Small intestine (tissue), 7 donors: Measurements from ENCODE around the gene RESP18. TPM values are rescaled to one million over a fixed set of nuclear protein-coding genes. Genes with fewer than 3 reads are reported as not detected.
A peak's percentile ranks its signal among the peaks of the same experiment; 100 is the strongest.
"Not testable (repeated sequence)": the region's sequence is repeated elsewhere in the genome, so short reads cannot be mapped to it uniquely, and the experiment has no call there.

ENCODE experiments used
- DNase-seq, 2 donors: peaks; one replicate each; pipeline versions ENCODE4 v3.0.0 to v3.0.0-alpha.2; 2013
- FAIRE-seq: peaks from 2 replicates; lab custom pipeline; 2012; peaks lifted over from hg19 to GRCh38; lab: Jason Lieb, UNC
- H3K27ac ChIP-seq, 3 donors: one replicate each; pipeline ENCODE4 v1.5.1; 2013; ENCODE audit warnings: low read length in 2 of 3, mild to moderate bottlenecking in 2 of 3, control low read depth in 1 of 3, inconsistent platforms in 1 of 3, low read depth in 1 of 3, moderate library complexity in 1 of 3
- H3K27me3 ChIP-seq, 3 donors: one replicate each; pipeline ENCODE4 v1.6.1; 2013; ENCODE audit warnings: low read length in 3 of 3, inconsistent platforms in 1 of 3; ENCODE audit not compliant: control insufficient read depth in 3 of 3, insufficient read depth in 3 of 3
- H3K36me3 ChIP-seq, 3 donors: one replicate each; pipeline ENCODE4 v1.6.1; 2013; ENCODE audit warnings: low read length in 3 of 3, inconsistent platforms in 1 of 3, low read depth in 1 of 3, mild to moderate bottlenecking in 1 of 3, moderate library complexity in 1 of 3; ENCODE audit not compliant: control insufficient read depth in 3 of 3, insufficient read depth in 2 of 3
- H3K4me1 ChIP-seq, 3 donors: one replicate each; pipeline ENCODE4 v1.6.1; 2013; ENCODE audit warnings: low read length in 2 of 3, inconsistent platforms in 1 of 3, low read depth in 1 of 3, mild to moderate bottlenecking in 1 of 3, moderate library complexity in 1 of 3; ENCODE audit not compliant: control insufficient read depth in 3 of 3, insufficient read depth in 2 of 3
- H3K4me3 ChIP-seq, 3 donors: one replicate each; pipeline ENCODE4 v1.5.1; 2013; ENCODE audit warnings: low read length in 3 of 3, control low read depth in 1 of 3, inconsistent platforms in 1 of 3, low read depth in 1 of 3, mild to moderate bottlenecking in 1 of 3, moderate library complexity in 1 of 3
- H3K9me3 ChIP-seq, 2 donors: one replicate each; pipeline ENCODE4 v1.6.1; 2013; ENCODE audit warnings: low read depth in 1 of 2, low read length in 1 of 2; ENCODE audit not compliant: control insufficient read depth in 2 of 2, insufficient read depth in 1 of 2
- WGBS, 3 donors: extraction: QIAGEN DNeasy Blood & Tissue Kit; methylation state at CpG; one replicate each; pipeline ENCODE4 v1.1.7; 2013; 5-methylcytosine and 5-hydroxymethylcytosine counted together
- polyA plus RNA-seq, 4 donors: library from polyadenylated mRNA; stranded (reverse) in 3 of 4; unstranded in 1 of 4; fragments of 200-250 nt in 3 of 4; fragments of 120-200 nt in 1 of 4; gene quantifications; one replicate each; pipeline versions ENCODE4 v1.2.1 to v1.2.3, GENCODE V29; 2013
- donor health status: healthy with polysubstance abuse.
- donor health status: control.
- donor health status: control.
- donor health status: Bipolar disorder and iron deficiency.
- donor health status: healthy.

Gene RESP18
- polyA plus RNA-seq, 4 donors, result 0.16 to 0.28 TPM; not detected in 2

- H3K9me3 ChIP-seq, DNase-seq, H3K27ac ChIP-seq, H3K4me1 ChIP-seq, H3K4me3 ChIP-seq, H3K36me3 ChIP-seq, FAIRE-seq: not testable (repeated sequence)
- H3K27me3 ChIP-seq, result peaks cover 0 to 26% (median 16%) of the 10 kb centered on the region in 3 donors
- WGBS, 3 donors, result 87 to 94% (median 94%) methylated on average over 44 to 49 of the region's 49 CpGs
Observed at GRCh38 chr2:219312683-219313263, 19.8 kb downstream of the RESP18 start.

GRCh38 chr2:219309278-219309677 lies 23.3 kb downstream of the RESP18 start, which contains the start of gene PTPRN:
Gene PTPRN, minus strand, starts transcription at chr2:219309401. Its CDS starts 69 bp downstream, at chr2:219309332.
- DNase-seq (no peak), FAIRE-seq (no peak)
- Histone ChIP-seq H3K4me3 (no peak within 1 kb of the TSS), H3K4me1 (no peaks in the 10 kb centered on the region), H3K27ac (peak within 1 kb of the TSS in 1 of 3 donors; percentile 22), H3K9me3 (no peaks in the 10 kb centered on the region), H3K36me3 (no peaks in the 10 kb centered on the region), H3K27me3 (peaks cover 0 to 40% (median 16%) of the 10 kb centered on the region in 3 donors)
- 5 to 16% (median 12%) methylated on average over 35 to 37 of the region's 37 CpGs for WGBS, 3 donors

GRCh38 chr2:219308142-219309101 lies 24.1 kb downstream of the RESP18 start:
- no peaks in the 10 kb centered on the region for H3K36me3 ChIP-seq
- DNase-seq, result peak; percentile 45 to 80
- no peak for FAIRE-seq
- H3K4me1 ChIP-seq, result no peaks in the 10 kb centered on the region
- no peaks in the 10 kb centered on the region for H3K9me3 ChIP-seq
- H3K27me3 ChIP-seq, result peaks cover 0 to 45% (median 16%) of the 10 kb centered on the region in 3 donors
- 5 to 10% (median 9%) methylated on average over 22 to 45 of the region's 45 CpGs for WGBS, 3 donors
- no peak overlapping the region for H3K4me3 ChIP-seq
- peak overlapping the region in 1 of 3 donors; percentile 22 for H3K27ac ChIP-seq

GRCh38 chr2:219306047-219306446 lies 26.5 kb downstream of the RESP18 start:
- peaks cover 0 to 67% (median 16%) of the 10 kb centered on the region in 3 donors for H3K27me3 ChIP-seq
- no peaks in the 10 kb centered on the region for H3K9me3 ChIP-seq
- no peaks in the 10 kb centered on the region for H3K36me3 ChIP-seq
- FAIRE-seq, result no peak
- no peak for DNase-seq
- no peak overlapping the region for H3K27ac ChIP-seq
- no peak overlapping the region for H3K4me3 ChIP-seq
- no peaks in the 10 kb centered on the region for H3K4me1 ChIP-seq
- WGBS, 3 donors, result 72 to 84% (median 76%) methylated on average over 1 of the region's 1 CpG

GRCh38 chr2:219304223-219304622 lies 28.3 kb downstream of the RESP18 start:
- no peak overlapping the region for H3K4me3 ChIP-seq
- H3K9me3 ChIP-seq, result no peaks in the 10 kb centered on the region
- no peaks in the 10 kb centered on the region for H3K36me3 ChIP-seq
- DNase-seq (no peak), FAIRE-seq (no peak)
- no peaks in the 10 kb centered on the region for H3K4me1 ChIP-seq
- WGBS, 3 donors, result 56 to 60% (median 56%) methylated on average over 2 of the region's 2 CpGs
- H3K27me3 ChIP-seq, result peaks cover 0 to 72% (median 12%) of the 10 kb centered on the region in 3 donors
- no peak overlapping the region for H3K27ac ChIP-seq

- FAIRE-seq (no peak), DNase-seq (no peak)
- Histone ChIP-seq H3K27ac (no peak overlapping the region), H3K4me3 (no peak overlapping the region), H3K4me1 (no peaks in the 10 kb centered on the region), H3K36me3 (no peaks in the 10 kb centered on the region), H3K9me3 (no peaks in the 10 kb centered on the region), H3K27me3 (peaks cover 0 to 59% (median 7%) of the 10 kb centered on the region in 3 donors)
- WGBS, 3 donors, result 55 to 66% (median 59%) methylated on average over 10 to 11 of the region's 11 CpGs
Observed at GRCh38 chr2:219302412-219302968, 30.1 kb downstream of the RESP18 start.

GRCh38 chr2:219300022-219300421 lies 32.5 kb downstream of the RESP18 start:
- H3K4me1 ChIP-seq, result peaks cover 0 to 2% (median 0%) of the 10 kb centered on the region in 3 donors
- no peaks in the 10 kb centered on the region for H3K9me3 ChIP-seq
- H3K36me3 ChIP-seq, result no peaks in the 10 kb centered on the region
- FAIRE-seq (no peak), DNase-seq (no peak)
- 59 to 62% (median 62%) methylated on average over 5 of the region's 5 CpGs for WGBS, 3 donors
- H3K4me3 ChIP-seq, result no peak overlapping the region
- peaks cover 0 to 52% (median 7%) of the 10 kb centered on the region in 3 donors for H3K27me3 ChIP-seq
- H3K27ac ChIP-seq, result no peak overlapping the region

- WGBS, 3 donors, result 69 to 79% (median 77%) methylated on average over 6 of the region's 6 CpGs
- H3K9me3 ChIP-seq, result no peaks in the 10 kb centered on the region
- DNase-seq (no peak), FAIRE-seq (no peak)
- no peaks in the 10 kb centered on the region for H3K36me3 ChIP-seq
- peaks cover 0 to 3% (median 0%) of the 10 kb centered on the region in 3 donors for H3K4me1 ChIP-seq
- no peak overlapping the region for H3K4me3 ChIP-seq
- peaks cover 0 to 52% (median 7%) of the 10 kb centered on the region in 3 donors for H3K27me3 ChIP-seq
- H3K27ac ChIP-seq, result no peak overlapping the region
Observed at GRCh38 chr2:219299372-219299760, 33.2 kb downstream of the RESP18 start.
